MCF 10A (cell line): ENCODE data around the gene TMEM61. TPM values are rescaled to one million over a fixed set of nuclear protein-coding genes. Genes with fewer than 3 reads are reported as not detected.

Experiments used
- BruUV-seq: library from RNA; stranded (reverse); fragments of 400-500 nt; replicated peaks from 2 replicates; lab custom pipeline; 2021; lab: Mats Ljungman, UMichigan
- CTCF ChIA-PET: fragments of 300-600 bp; sonication (Branson Sonifier 250); formaldehyde crosslinking; extraction: SDS; loops from one replicate; lab custom pipeline; 2021; ENCODE audit warnings: antibody characterized with exemption, inconsistent platforms; lab: Yijun Ruan, JAX
- POLR2A ChIA-PET: fragments of 300-600, 350-650 bp; sonication (Branson Sonifier 250); formaldehyde crosslinking; extraction: SDS; loops from one replicate; lab custom pipeline; 2020; ENCODE audit warnings: antibody characterized with exemption, inconsistent platforms; lab: Yijun Ruan, JAX
- DNase-seq: peaks from one replicate; pipeline ENCODE4 v3.0.0-alpha.2; 2018; ENCODE audit not compliant: unreplicated experiment
- H3K27ac Mint-ChIP-seq: one replicate; pipeline ENCODE4 v1.8.0; 2022; ENCODE audit warnings: mild to moderate bottlenecking, low read depth, mixed read lengths; ENCODE audit not compliant: unreplicated experiment
- H3K27me3 Mint-ChIP-seq: one replicate; pipeline ENCODE4 v1.8.0; 2022; ENCODE audit warnings: mixed read lengths; ENCODE audit not compliant: insufficient read depth, unreplicated experiment
- H3K36me3 Mint-ChIP-seq: one replicate; pipeline ENCODE4 v1.8.0; 2022; ENCODE audit warnings: mild to moderate bottlenecking, moderate library complexity, mixed read lengths; ENCODE audit not compliant: insufficient read depth, unreplicated experiment
- H3K4me1 Mint-ChIP-seq: one replicate; pipeline ENCODE4 v1.8.0; 2022; ENCODE audit warnings: mixed read lengths; ENCODE audit not compliant: insufficient read depth, unreplicated experiment
- H3K4me3 Mint-ChIP-seq: one replicate; pipeline ENCODE4 v1.8.0; 2022; ENCODE audit warnings: mild to moderate bottlenecking, moderate library complexity, mixed read lengths; ENCODE audit not compliant: unreplicated experiment
- H3K9me3 Mint-ChIP-seq: one replicate; pipeline ENCODE4 v1.8.0; 2022; ENCODE audit warnings: mixed read lengths; ENCODE audit not compliant: unreplicated experiment
- CTCF ChIP-seq: fragments of 200-600 bp; IDR thresholded peaks from one replicate; pipeline ENCODE4 v1.8.0; 2022; ENCODE audit warnings: antibody characterized with exemption, mild to moderate bottlenecking; ENCODE audit not compliant: unreplicated experiment
- intact Hi-C: fragments of 100-400 bp; cut with micrococcal nuclease; formaldehyde crosslinking; loops from 2 replicates; pipeline ENCODE4 v1.14.1; 2022
- total RNA-seq: library from RNA; stranded (reverse); gene quantifications from 2 replicates; pipeline ENCODE4 v1.2.3, GENCODE V29; 2022

The TMEM61 gene
- total RNA-seq, 1 experiment from 2014 or later: not detected

- CTCF ChIA-PET: interaction anchor here (0.5 to 22.1 kb wide), 31 partner anchors 8 to 1194 kb away, joined by 3 to 385 read pairs (median 5); partner anchors contain the start of gene DHCR24
- Mint-ChIP-seq H3K27me3 (no peaks in the 10 kb centered on the region), H3K36me3 (no peaks in the 10 kb centered on the region), H3K9me3 (no peaks in the 10 kb centered on the region), H3K4me3 (no peak overlapping the region), H3K27ac (no peak overlapping the region), H3K4me1 (peaks cover 5% of the 10 kb centered on the region)
- no peak for TF ChIP-seq CTCF
- no TSS peak for BruUV-seq
- DNase-seq: no peak
- intact Hi-C loops: loop anchor here (1.0 kb wide), 3 partner anchors 25 to 52 kb away; no protein-coding TSS in a partner anchor
- POLR2A ChIA-PET: interaction anchor here (0.7 to 1.9 kb wide), 5 partner anchors 40 to 949 kb away, joined by 3 to 7 read pairs (median 4); no protein-coding TSS in a partner anchor
These were observed 16.7 kb downstream of the TMEM61 start for GRCh38 chr1:54996869-54997710.

- CTCF ChIA-PET: interaction anchor here (0.7 to 22.1 kb wide), 9 partner anchors 8 to 63 kb away, joined by 3 to 385 read pairs (median 19); no protein-coding TSS in a partner anchor
- H3K9me3 Mint-ChIP-seq: no peaks in the 10 kb centered on the region
- POLR2A ChIA-PET: interaction anchor here (1.0 kb wide), 1 partner anchor 949 kb away, joined by 3 read pairs; no protein-coding TSS in a partner anchor
- intact Hi-C loops: no loop called here
- no peak overlapping the region for H3K4me3 Mint-ChIP-seq
- BruUV-seq: no TSS peak
- TF ChIP-seq CTCF: no peak
- H3K27me3 Mint-ChIP-seq: no peaks in the 10 kb centered on the region
- no peak for DNase-seq
- H3K4me1 Mint-ChIP-seq: peaks cover 5% of the 10 kb centered on the region
- no peak overlapping the region for H3K27ac Mint-ChIP-seq
- H3K36me3 Mint-ChIP-seq: no peaks in the 10 kb centered on the region
These were observed 17.2 kb downstream of the TMEM61 start for GRCh38 chr1:54997711-54997986.

GRCh38 chr1:54998100-54998499, 17.7 kb downstream of the TMEM61 start:
- no TSS peak for BruUV-seq

More at GRCh38 chr1:54998100-54998499, 17.7 kb downstream of the TMEM61 start:
- Mint-ChIP-seq H3K9me3 (no peaks in the 10 kb centered on the region), H3K27ac (no peak overlapping the region), H3K36me3 (no peaks in the 10 kb centered on the region), H3K4me3 (no peak overlapping the region), H3K4me1 (peaks cover 5% of the 10 kb centered on the region), H3K27me3 (no peaks in the 10 kb centered on the region)
- POLR2A ChIA-PET: interaction anchor here (1.0 kb wide), 1 partner anchor 950 kb away, joined by 3 read pairs; no protein-coding TSS in a partner anchor
- CTCF ChIA-PET: interaction anchor here (0.7 to 22.1 kb wide), 9 partner anchors 9 to 182 kb away, joined by 3 to 385 read pairs (median 8); no protein-coding TSS in a partner anchor
- no peak for TF ChIP-seq CTCF
- intact Hi-C loops: no loop called here
- no peak for DNase-seq
